ENCODE measurements around the gene RYR3.

- TF ChIP-seq NFXL1 (IDR thresholded peaks at IDR 0.05; ENCODE audit: borderline replicate concordance) (no peak), PAX8 (IDR thresholded peaks at IDR 0.05) (no peak), GABPA (IDR thresholded peaks at IDR 0.05; ENCODE audit: low read depth) (no peak), CTCF (IDR thresholded peaks at IDR 0.05 in 2 of 3, conservative IDR thresholded peaks at IDR 0.05 in 1 of 3; ENCODE audit: control insufficient read depth in 2 of 3, extremely low read depth in 1 of 3, insufficient read depth in 1 of 3, low read depth in 3 of 3, low read length in 3 of 3) (no peak), POLR2A (IDR thresholded peaks at IDR 0.05; ENCODE audit: low read depth, low read length) (no peak), BRCA1 (IDR thresholded peaks at IDR 0.05; ENCODE audit: low read depth, low read length) (no peak), TARDBP (IDR thresholded peaks at IDR 0.05; ENCODE audit: borderline replicate concordance) (no peak), GATAD2B (conservative IDR thresholded peaks at IDR 0.05; ENCODE audit: low read depth) (no peak), EP300 (IDR thresholded peaks at IDR 0.05; ENCODE audit: borderline replicate concordance in 1 of 2, control insufficient read depth in 1 of 2, low read depth in 2 of 2, low read length in 2 of 2) (no peak), POLR2AphosphoS5 (IDR thresholded peaks at IDR 0.05; ENCODE audit: low read length) (no peak), RAD51 (IDR thresholded peaks at IDR 0.05) (no peak)
- TF ChIP-seq, protein P1, sequence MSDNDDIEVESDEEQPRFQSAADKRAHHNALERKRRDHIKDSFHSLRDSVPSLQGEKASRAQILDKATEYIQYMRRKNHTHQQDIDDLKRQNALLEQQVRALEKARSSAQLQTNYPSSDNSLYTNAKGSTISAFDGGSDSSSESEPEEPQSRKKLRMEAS (IDR thresholded peaks at IDR 0.05; ENCODE audit: low read depth, low read length): no peak
- TF ChIP-seq, protein P2, sequence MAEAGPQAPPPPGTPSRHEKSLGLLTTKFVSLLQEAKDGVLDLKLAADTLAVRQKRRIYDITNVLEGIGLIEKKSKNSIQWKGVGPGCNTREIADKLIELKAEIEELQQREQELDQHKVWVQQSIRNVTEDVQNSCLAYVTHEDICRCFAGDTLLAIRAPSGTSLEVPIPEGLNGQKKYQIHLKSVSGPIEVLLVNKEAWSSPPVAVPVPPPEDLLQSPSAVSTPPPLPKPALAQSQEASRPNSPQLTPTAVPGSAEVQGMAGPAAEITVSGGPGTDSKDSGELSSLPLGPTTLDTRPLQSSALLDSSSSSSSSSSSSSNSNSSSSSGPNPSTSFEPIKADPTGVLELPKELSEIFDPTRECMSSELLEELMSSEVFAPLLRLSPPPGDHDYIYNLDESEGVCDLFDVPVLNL (IDR thresholded peaks at IDR 0.05; ENCODE audit: low read depth, low read length): no peak
- TF ChIP-seq, protein P3, sequence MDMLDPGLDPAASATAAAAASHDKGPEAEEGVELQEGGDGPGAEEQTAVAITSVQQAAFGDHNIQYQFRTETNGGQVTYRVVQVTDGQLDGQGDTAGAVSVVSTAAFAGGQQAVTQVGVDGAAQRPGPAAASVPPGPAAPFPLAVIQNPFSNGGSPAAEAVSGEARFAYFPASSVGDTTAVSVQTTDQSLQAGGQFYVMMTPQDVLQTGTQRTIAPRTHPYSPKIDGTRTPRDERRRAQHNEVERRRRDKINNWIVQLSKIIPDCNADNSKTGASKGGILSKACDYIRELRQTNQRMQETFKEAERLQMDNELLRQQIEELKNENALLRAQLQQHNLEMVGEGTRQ (IDR thresholded peaks at IDR 0.05; ENCODE audit: borderline replicate concordance, low read depth, low read length): no peak
Measured at GRCh38 chr15:33584797-33585196, 274.0 kb downstream of the RYR3 start.
